ENCODE data around the gene KANSL1.

GRCh38 chr17:46182961-46183360 lies 10.3 kb downstream of the KANSL1 start:
- no peak for TF ChIP-seq CTCF (IDR thresholded peaks at IDR 0.05; ENCODE audit: low read length)
- TF ChIP-seq EZH2 (optimal IDR thresholded peaks at IDR 0.05; ENCODE audit: low read depth, low read length): no peak
